ENCODE measurements around the gene ADH7. TPM values are rescaled to one million over a fixed set of nuclear protein-coding genes. Genes with fewer than 3 reads are reported as not detected.

ADH7 gene
- total and polyA plus RNA-seq, 9 of the 15 experiments (the other 6 are each of a cell fraction or from before 2014, with no cell fraction given), result not detected

DNA sequence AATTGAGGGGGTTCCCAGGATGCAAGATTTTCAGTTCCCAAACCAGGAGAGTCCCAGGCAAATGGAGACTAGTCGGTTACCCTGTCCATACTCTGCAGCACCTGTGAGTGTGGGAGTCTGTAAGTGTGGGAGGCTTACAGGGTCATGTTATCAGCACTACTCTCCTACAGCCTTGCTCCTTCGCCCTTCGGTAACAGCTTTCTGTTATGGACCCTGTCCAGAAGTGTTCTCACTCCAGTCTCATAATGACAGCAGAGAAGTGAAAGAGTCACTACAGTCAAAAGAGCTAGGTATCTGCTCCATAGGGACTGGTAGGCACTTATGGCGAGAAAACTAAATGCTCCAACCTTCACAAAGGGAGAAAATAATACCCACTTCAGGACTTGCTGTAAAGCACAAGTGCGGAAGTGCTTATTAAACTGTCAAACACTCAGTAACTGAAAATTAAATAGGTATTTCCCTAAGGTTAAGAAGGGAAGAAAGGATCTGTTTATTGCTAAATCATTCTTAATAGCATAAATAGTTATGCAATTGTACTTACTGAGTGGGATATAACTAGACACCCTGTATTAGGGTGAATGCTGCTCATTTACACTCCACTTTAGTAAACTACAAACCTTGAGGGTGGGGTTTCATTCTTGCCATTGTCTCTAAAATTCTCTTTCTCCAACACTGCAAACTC, 2.7 kb upstream of the ADH7 start:
- Histone ChIP-seq H3K27me3 (ENCODE audit: control insufficient read depth in 2 of 2, insufficient read depth in 2 of 2, low read length in 2 of 2) (no peaks in the 10 kb centered on the region), H3K9me1 (ENCODE audit: control insufficient read depth, insufficient read depth, low read length) (no peaks in the 10 kb centered on the region), H3K27ac (ENCODE audit: extremely low read depth, low read depth, low read length) (no peak overlapping the region), H3K9me3 (replicated peaks; ENCODE audit: control insufficient read depth, insufficient read depth, low read depth, low read length) (no peaks in the 10 kb centered on the region), H3K9ac (ENCODE audit: insufficient read depth in 1 of 2, low read depth in 2 of 2, low read length in 2 of 2) (no peak overlapping the region), H3K4me3 (no peak overlapping the region), H2AFZ (ENCODE audit: low read depth, low read length) (no peak overlapping the region), H3K36me3 (ENCODE audit: control insufficient read depth, insufficient read depth, low read length) (no peaks in the 10 kb centered on the region), H3K79me2 (ENCODE audit: control insufficient read depth, insufficient read depth, low read length) (no peaks in the 10 kb centered on the region), H3K4me2 (ENCODE audit: insufficient read depth, low read length) (no peak overlapping the region), H3K4me1 (replicated peaks in 1 of 2; ENCODE audit: control insufficient read depth in 2 of 2, insufficient read depth in 2 of 2, low read length in 2 of 2) (no peaks in the 10 kb centered on the region), H4K20me1 (replicated peaks; ENCODE audit: control insufficient read depth, insufficient read depth, low read length) (no peaks in the 10 kb centered on the region)
- WGBS (ENCODE audit: insufficient coverage, low coverage, missing lambda C conversion rate), result 2% methylated on average over 5 of the region's 5 CpGs
- POLR2A ChIA-PET, result no interaction called here
- peak; percentile 69 for ATAC-seq
- DNase-seq (ENCODE audit: extremely low read depth in 1 of 4, low spot score in 3 of 4), result peak in 1 of 4 experiments; percentile 9
- TF ChIP-seq, protein P1, sequence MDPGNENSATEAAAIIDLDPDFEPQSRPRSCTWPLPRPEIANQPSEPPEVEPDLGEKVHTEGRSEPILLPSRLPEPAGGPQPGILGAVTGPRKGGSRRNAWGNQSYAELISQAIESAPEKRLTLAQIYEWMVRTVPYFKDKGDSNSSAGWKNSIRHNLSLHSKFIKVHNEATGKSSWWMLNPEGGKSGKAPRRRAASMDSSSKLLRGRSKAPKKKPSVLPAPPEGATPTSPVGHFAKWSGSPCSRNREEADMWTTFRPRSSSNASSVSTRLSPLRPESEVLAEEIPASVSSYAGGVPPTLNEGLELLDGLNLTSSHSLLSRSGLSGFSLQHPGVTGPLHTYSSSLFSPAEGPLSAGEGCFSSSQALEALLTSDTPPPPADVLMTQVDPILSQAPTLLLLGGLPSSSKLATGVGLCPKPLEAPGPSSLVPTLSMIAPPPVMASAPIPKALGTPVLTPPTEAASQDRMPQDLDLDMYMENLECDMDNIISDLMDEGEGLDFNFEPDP (CRISPR knock-in tag; IDR thresholded peaks at IDR 0.05), result no peak
- TF ChIP-seq NCOA6 (IDR thresholded peaks at IDR 0.05) (no peak), KAT2B (IDR thresholded peaks at IDR 0.05; ENCODE audit: low read depth, low read length) (no peak), GTF2E2 (tag; IDR thresholded peaks at IDR 0.05) (no peak), RBBP5 (IDR thresholded peaks at IDR 0.05; ENCODE audit: borderline replicate concordance, insufficient read depth, low read length, poor library complexity, severe bottlenecking) (no peak), ZNF311 (CRISPR knock-in tag; IDR thresholded peaks at IDR 0.05) (no peak), MTF1 (CRISPR knock-in tag; IDR thresholded peaks at IDR 0.05; ENCODE audit: borderline replicate concordance) (no peak)
- peak; percentile 15 for FAIRE-seq
- CTCF ChIA-PET (ENCODE audit: low intra/inter-chr PET ratio), result no interaction called here
- in situ Hi-C loops (cut with MboI) (no loop called here), intact Hi-C loops (cut with micrococcal nuclease) (no loop called here)
- BruUV-seq (replicated peaks), result no TSS peak
